ENCODE measurements around the gene PRR20E.
"Not testable (repeated sequence)": the region's sequence is repeated elsewhere in the genome, so short reads cannot be mapped to it uniquely, and the experiment has no call there.

The PRR20E gene

DNA sequence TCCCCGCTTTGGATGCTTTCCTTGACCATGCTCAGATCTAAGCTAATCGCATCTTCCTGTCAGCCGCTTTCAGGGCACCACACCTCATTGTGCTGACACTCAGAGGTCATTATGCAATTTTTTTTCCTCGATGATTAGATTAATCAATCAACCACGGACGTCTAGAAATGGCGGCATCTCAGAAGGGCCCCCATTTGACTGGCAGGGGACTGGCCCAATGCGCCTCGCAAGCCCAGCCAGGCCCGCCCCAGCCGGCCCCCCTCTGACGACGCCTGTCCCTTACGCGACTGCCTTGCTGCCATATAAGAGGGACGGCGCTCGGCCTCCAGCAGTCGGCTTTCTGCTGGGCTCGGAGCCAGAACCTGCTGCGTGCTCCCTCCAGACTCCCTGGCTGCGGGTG is at the start of gene PRR20E:
Gene PRR20E, plus strand, starts transcription at position 301 of the 400 bp plus-strand sequence. CDS start 387 bp downstream, outside the sequence.
- not testable (repeated sequence) for DNase-seq

DNA sequence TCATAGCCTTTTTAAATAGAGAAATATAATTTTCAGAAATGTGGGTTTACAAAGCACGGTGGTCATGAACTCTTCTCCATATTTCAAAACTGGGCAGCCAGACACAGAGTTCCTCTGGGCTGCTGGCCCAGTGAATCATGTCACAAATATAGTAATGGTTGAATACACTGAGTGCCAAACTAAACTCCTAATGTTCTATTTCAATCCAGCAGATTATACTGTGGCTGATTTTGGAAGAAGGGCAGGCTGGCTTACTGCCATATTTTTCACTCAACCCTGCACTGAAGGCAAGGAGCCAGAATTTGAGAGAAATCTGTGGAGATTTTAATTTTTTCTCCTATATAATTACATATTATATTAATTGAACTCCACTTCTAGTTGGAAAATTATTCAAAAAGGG is 43.3 kb upstream of the PRR20E start:
- no peak for DNase-seq

DNA sequence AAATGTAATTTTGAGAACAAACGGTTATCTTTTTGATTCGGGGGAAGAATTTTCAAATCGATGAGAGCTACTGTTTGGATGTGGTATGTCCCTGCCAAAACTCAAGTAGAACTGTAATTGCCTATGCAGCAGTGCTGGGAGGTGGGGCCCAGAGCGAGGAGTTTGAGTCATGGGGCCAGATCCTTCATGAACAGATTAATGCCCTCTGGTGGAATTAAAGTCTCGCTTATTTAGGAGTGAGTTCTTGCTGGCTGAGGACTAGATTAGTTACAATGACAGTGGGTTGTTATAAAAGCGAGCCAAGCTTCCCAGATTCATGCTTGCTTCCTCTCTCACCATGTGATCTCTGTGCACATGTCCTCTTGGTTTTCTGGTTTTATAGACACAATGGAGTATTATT is 38.1 kb upstream of the PRR20E start:
- DNase-seq, result no peak

DNA sequence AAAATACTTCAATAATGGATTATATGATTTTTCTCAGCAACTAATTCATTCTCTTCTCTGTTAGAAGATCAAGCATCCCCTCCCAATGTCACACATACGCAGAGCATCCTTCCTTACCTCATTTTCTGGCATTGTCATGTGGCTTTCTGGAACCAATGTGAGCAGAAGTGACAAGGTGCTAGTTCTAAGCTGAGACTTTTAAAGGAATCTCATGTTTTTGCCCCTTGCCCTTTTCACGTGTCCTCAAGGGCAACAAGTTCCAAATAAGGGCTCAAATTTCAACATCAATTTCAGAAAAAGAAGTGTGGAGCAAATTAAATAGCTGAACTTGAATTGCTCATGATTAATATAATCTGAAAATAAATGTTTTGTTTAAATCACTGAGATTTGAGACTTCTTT is 30.9 kb upstream of the PRR20E start:
- no peak for DNase-seq

DNA sequence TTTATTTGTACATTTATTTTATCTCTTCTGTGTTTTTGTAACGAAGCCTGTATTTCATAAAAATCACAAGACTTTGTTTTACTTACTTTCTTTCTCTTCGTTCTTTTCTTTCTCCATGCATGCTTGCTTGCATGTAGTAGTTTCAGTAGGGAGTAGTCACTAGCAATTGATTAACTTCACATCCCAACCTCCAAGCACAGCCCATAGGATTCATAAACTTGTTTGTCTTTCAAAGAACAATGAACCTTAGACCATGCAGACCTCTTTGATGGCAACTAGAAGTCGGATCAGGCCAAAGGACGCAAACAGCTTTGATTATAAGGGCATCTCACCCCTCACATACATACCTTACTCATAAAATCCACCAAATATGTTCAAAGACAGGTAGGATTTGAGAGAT is 29.4 kb upstream of the PRR20E start:
- DNase-seq, result no peak

DNA sequence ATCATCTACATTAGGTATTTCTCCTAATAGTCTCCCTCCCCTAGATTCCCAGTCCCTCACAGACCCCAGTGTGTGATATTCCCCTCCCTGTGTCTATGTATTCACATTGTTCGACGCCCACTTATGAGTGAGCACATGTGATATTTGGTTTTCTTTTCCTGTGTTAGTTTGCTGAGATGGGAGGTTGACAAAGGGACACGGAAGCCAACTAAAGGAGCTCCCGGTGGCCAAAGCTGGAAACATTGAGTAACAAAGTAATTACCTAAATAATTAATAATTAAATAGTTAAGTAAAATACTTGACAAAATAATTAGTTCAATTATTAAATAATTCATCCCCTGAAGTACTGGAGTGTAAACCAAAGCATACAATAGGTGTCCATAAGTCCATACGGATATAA is 28.0 kb upstream of the PRR20E start:
- DNase-seq, result no peak

DNA sequence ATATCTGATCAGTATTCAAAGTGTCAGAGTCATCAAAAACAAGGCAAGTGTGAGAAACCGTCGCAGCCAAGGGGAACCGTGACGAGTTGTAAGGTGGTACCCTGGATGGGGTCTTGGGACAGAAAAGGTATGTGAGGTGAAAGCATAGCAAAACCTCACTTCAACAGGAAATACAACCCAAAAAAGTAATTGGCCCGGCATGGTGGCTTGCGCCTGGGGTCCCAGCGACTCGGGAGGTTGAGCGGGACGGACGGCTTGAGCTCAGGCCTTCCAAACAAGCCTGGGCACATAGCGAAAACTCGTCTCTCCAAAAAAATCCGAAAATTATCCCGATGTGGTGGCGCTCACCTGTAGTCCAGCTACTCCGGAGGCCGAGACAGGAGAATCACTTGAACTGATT is 27.2 kb upstream of the PRR20E start:
- DNase-seq, result not testable (repeated sequence)

DNA sequence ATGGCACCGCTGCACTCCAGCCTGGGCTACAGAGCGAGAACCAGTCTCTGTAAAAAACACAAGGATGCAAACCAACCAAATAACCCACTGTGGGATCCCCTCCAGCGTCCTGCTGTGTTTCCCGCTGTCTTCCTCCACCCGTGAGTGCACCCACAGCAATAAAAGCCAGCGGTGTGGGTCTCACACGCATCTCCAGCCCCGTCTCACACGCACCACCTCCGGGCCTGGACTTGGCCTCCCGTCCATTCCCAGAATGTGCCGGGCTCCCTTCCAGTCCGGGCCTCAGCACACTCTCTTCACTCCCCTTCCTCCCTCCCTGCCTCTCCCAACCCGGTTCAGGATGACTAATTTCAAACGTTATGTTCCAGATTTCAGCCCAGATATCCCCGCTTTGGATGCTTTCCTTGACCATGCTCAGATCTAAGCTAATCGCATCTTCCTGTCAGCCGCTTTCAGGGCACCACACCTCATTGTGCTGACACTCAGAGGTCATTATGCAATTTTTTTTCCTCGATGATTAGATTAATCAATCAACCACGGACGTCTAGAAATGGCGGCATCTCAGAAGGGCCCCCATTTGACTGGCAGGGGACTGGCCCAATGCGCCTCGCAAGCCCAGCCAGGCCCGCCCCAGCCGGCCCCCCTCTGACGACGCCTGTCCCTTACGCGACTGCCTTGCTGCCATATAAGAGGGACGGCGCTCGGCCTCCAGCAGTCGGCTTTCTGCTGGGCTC is 26.6 kb upstream of the PRR20E start, which contains the start of gene PRR20A:
Gene PRR20A, plus strand, starts transcription at position 684 of the 734 bp plus-strand sequence. CDS start 387 bp downstream, outside the sequence.
- not testable (repeated sequence) for DNase-seq

DNA sequence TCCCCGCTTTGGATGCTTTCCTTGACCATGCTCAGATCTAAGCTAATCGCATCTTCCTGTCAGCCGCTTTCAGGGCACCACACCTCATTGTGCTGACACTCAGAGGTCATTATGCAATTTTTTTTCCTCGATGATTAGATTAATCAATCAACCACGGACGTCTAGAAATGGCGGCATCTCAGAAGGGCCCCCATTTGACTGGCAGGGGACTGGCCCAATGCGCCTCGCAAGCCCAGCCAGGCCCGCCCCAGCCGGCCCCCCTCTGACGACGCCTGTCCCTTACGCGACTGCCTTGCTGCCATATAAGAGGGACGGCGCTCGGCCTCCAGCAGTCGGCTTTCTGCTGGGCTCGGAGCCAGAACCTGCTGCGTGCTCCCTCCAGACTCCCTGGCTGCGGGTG is 19.8 kb upstream of the PRR20E start, which contains the start of gene PRR20B:
Gene PRR20B, plus strand, starts transcription at position 301 of the 400 bp plus-strand sequence. CDS start 387 bp downstream, outside the sequence.
- DNase-seq, result not testable (repeated sequence)

DNA sequence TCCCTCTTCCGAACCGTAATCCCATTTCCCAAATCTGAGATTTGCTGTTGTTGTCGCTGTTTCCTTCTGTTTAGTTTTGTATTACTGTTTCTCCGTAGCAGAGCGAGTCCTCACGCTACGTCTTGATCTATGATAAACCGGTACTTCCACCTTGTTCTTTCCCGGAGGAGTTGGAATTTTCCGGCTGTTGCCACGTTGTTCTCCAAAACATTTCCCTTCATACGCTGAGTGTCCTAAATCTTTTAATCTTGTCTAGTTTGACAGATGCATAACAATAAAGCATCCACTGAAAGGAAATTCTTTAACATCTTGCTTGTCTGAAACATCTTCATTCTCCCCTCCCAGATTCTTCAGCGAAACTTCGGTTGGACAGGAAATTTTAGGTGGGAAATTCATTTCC is 18.9 kb upstream of the PRR20E start:
- not testable (repeated sequence) for DNase-seq

DNA sequence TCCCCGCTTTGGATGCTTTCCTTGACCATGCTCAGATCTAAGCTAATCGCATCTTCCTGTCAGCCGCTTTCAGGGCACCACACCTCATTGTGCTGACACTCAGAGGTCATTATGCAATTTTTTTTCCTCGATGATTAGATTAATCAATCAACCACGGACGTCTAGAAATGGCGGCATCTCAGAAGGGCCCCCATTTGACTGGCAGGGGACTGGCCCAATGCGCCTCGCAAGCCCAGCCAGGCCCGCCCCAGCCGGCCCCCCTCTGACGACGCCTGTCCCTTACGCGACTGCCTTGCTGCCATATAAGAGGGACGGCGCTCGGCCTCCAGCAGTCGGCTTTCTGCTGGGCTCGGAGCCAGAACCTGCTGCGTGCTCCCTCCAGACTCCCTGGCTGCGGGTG is 13.2 kb upstream of the PRR20E start, which contains the start of gene PRR20C:
Gene PRR20C, plus strand, starts transcription at position 301 of the 400 bp plus-strand sequence. CDS start 387 bp downstream, outside the sequence.
- DNase-seq, result not testable (repeated sequence)

DNA sequence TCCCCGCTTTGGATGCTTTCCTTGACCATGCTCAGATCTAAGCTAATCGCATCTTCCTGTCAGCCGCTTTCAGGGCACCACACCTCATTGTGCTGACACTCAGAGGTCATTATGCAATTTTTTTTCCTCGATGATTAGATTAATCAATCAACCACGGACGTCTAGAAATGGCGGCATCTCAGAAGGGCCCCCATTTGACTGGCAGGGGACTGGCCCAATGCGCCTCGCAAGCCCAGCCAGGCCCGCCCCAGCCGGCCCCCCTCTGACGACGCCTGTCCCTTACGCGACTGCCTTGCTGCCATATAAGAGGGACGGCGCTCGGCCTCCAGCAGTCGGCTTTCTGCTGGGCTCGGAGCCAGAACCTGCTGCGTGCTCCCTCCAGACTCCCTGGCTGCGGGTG is 6.7 kb upstream of the PRR20E start, which contains the start of gene PRR20D:
Gene PRR20D, plus strand, starts transcription at position 301 of the 400 bp plus-strand sequence. CDS start 387 bp downstream, outside the sequence.
- not testable (repeated sequence) for DNase-seq

DNA sequence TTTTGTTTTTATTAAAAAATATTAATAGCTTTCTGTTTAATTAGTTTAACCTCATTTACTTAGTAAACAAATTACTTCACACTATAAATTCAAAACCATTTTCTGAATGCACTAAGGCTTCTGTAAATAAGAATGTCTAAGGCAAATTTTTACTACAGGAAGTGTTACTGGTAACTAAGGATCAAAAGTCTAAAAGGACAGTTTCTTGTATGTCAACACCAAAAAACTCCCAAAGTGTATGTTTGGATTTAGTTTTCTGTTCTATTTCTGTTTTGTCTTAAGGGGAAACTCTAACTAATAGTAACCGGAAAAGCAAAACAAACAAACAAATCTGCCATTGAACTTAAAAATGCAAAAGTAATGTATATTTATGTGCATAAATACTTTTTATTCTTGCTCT is 24.7 kb downstream of the PRR20E start:
- DNase-seq, result no peak

DNA sequence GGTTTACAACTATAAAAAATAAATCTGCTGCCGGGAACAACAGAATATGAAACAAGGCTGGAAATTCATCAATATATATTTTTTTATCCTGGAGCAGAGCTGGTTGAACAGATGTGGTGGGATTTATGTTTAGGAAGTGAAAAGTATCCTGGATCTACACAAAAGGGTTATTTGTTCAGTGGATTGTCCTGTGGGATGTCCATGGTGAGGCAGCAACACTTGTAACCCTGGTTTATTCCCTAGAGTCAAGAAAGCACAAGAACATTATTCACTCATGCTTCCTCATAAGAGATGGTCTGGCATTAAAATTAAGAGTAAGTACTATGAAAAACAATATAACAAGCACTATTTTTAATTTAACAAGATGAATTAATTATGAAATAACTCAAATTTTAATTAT is 46.0 kb downstream of the PRR20E start:
- no peak for DNase-seq

Measured in hematopoietic multipotent progenitor cell treated with erythropoietin and hydrocortisone succinate and interleukin-3 and kit ligand, for 4 days (in vitro differentiated cells).